Upper lobe of left lung (tissue), 4 donors: ENCODE measurements around the gene STARD9.

Source experiments
- CTCF ChIP-seq, 6 experiments: fragments of 450-650 bp in 4 of 6; fragments of 200-600 bp in 2 of 6; sonication (generic) in 2 of 6; IDR thresholded peaks; one replicate each; pipeline ENCODE4 v1.5.1; 2016 to 2019; ENCODE audit warnings: antibody characterized with exemption in 6 of 6
- EP300 ChIP-seq, 4 donors: sonication (generic); formaldehyde crosslinking; IDR thresholded peaks; one replicate each; pipeline ENCODE4 v1.5.1; 2017; ENCODE audit warnings: antibody characterized with exemption in 4 of 4, control low read depth in 2 of 4
- POLR2A ChIP-seq, 4 donors: fragments of 450-650 bp; IDR thresholded peaks; one replicate each; pipeline ENCODE4 v1.5.1; 2016 to 2017; ENCODE audit warnings: antibody characterized with exemption in 4 of 4, mild to moderate bottlenecking in 2 of 4
- POLR2AphosphoS5 ChIP-seq, 2 donors: sonication (generic); formaldehyde crosslinking; IDR thresholded peaks; one replicate each; pipeline ENCODE4 v1.5.1; 2017; ENCODE audit warnings: antibody characterized with exemption in 2 of 2

DNA sequence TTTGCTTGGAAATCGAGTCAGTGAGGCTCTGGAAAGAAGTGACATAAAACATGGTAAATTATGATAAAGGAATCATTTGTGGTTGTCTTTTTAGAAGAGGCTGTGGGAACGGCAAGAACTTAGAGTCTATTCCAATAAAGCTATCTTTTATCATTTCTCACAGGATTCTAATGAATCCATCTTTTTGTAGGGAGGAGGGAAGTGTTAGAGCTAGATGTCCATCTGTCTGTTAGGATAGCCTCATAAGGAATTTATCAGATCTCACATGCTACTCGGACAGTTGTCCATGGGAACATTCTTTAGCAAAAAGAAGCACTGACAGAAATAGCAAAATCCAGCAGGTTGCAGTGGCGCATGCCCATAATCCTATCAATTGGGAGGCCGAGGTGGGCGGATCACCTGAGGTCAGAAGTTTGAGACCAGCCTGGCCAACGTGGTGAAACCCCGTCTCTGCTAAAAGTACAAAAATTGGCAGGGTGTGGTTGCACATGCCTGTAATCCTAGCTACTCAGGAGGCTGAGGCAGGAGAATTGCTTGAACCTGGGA lies 37.0 kb downstream of the STARD9 start:
- TF ChIP-seq CTCF (IDR thresholded peaks at IDR 0.05) (no peak), POLR2A (IDR thresholded peaks at IDR 0.05) (no peak), POLR2AphosphoS5 (IDR thresholded peaks at IDR 0.05) (peak in 1 of 2 donors; percentile 19), EP300 (IDR thresholded peaks at IDR 0.05) (no peak)
